Loucy (cell line): ENCODE results near the gene TPCN2.

Experiments
- H2AFZ ChIP-seq: fragments of 200-600 bp; sonication (generic); 2 replicates; pipeline ENCODE4 v1.6.0; 2016; ENCODE audit warnings: antibody characterized with exemption, mild to moderate bottlenecking, low read length, moderate library complexity
- H3F3A ChIP-seq: fragments of 200-600 bp; 2 replicates; pipeline ENCODE4 v1.6.0; 2016; ENCODE audit warnings: antibody characterized with exemption, low read depth, mild to moderate bottlenecking
- H3K27me3 ChIP-seq: fragments of 200-600 bp; sonication (generic); 2 replicates; pipeline ENCODE4 v1.6.1; 2014; ENCODE audit warnings: low read length, mild to moderate bottlenecking; ENCODE audit not compliant: insufficient read depth, poor library complexity, severe bottlenecking
- H3K36me3 ChIP-seq: fragments of 200-600 bp; sonication (generic); 2 replicates; pipeline ENCODE4 v1.6.1; 2016; ENCODE audit warnings: low read length; ENCODE audit not compliant: insufficient read depth
- H3K4me1 ChIP-seq: fragments of 200-600 bp; sonication (generic); 2 replicates; pipeline ENCODE4 v1.5.1; 2014; ENCODE audit warnings: low read length, mild to moderate bottlenecking; ENCODE audit not compliant: insufficient read depth, poor library complexity, severe bottlenecking
- H3K4me2 ChIP-seq: fragments of 200-600 bp; sonication (generic); 2 replicates; pipeline ENCODE4 v1.6.0; 2014; ENCODE audit warnings: antibody characterized with exemption, low read length, low read depth, mild to moderate bottlenecking; ENCODE audit not compliant: poor library complexity, severe bottlenecking
- H3K4me3 ChIP-seq: fragments of 200-600 bp; sonication (generic); 2 replicates; pipeline ENCODE4 v1.5.1; 2014; ENCODE audit warnings: low read length, mild to moderate bottlenecking, mixed read lengths; ENCODE audit not compliant: poor library complexity, severe bottlenecking
- H3K79me2 ChIP-seq: fragments of 200-600 bp; sonication (generic); 2 replicates; pipeline ENCODE4 v1.6.1; 2014; ENCODE audit warnings: low read length; ENCODE audit not compliant: insufficient read depth
- H3K9ac ChIP-seq: fragments of 200-600 bp; sonication (generic); 2 replicates; pipeline ENCODE4 v1.6.0; 2014; ENCODE audit warnings: mild to moderate bottlenecking, low read depth, low read length, moderate library complexity; ENCODE audit not compliant: poor library complexity, severe bottlenecking
- H3K9me2 ChIP-seq: fragments of 200-600 bp; sonication (generic); replicated peaks from 2 replicates; pipeline ENCODE4 v1.6.1; 2016; ENCODE audit warnings: low read depth, low read length, mixed read lengths
- H3K9me3 ChIP-seq: fragments of 200-600 bp; sonication (generic); 2 replicates; pipeline ENCODE4 v1.6.1; 2014; ENCODE audit warnings: mild to moderate bottlenecking, antibody characterized with exemption, low read length, low read depth; ENCODE audit not compliant: insufficient read depth
- H4K20me1 ChIP-seq: fragments of 200-600 bp; sonication (generic); 2 replicates; pipeline ENCODE4 v1.6.0; 2014; ENCODE audit warnings: antibody characterized with exemption, low read length, mild to moderate bottlenecking; ENCODE audit not compliant: insufficient read depth, poor library complexity, severe bottlenecking
- CTCF ChIP-seq: fragments of 200-600 bp; sonication (generic); conservative IDR thresholded peaks from 2 replicates; pipeline ENCODE4 v1.5.1; 2014; ENCODE audit warnings: mild to moderate bottlenecking, antibody characterized with exemption, low read length
- EZH2phosphoT487 ChIP-seq: fragments of 200-600 bp; IDR thresholded peaks from 2 replicates; pipeline ENCODE4 v1.6.1; 2018; ENCODE audit warnings: antibody characterized with exemption, mild to moderate bottlenecking, moderate library complexity, borderline replicate concordance

TPCN2 gene

DNA sequence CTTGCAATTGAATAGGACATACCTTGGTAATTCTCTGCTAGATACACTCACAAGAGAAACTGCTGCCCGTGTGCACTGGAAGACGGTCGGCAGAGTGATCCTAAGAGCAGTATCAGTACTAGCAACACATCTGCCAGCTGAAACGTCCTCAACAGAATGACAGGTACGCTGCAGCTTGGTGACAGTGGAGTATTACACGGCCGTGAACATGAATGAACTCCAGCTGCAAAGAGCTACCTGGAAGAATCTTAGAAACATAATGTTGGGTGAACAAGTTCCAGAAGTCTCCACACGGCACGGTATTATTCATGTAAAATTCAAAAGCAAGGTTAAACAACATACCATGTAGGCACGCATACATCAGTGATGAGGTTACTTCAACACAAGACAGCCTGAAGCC is 44.4 kb downstream of the TPCN2 start:
- H2AFZ ChIP-seq = no peak overlapping the region
- H3K36me3 ChIP-seq = peaks cover 12% of the 10 kb centered on the region; the same call in 1 of the 2 replicates
- H3K4me3 ChIP-seq = no peak overlapping the region
- H3K79me2 ChIP-seq = no peaks in the 10 kb centered on the region
- H3K9ac ChIP-seq = no peak overlapping the region
- H3K4me2 ChIP-seq = no peak overlapping the region
- no peak for TF ChIP-seq CTCF
- no peaks in the 10 kb centered on the region for H3K9me3 ChIP-seq
- no peaks in the 10 kb centered on the region for H3K9me2 ChIP-seq
- H3F3A ChIP-seq = no peaks in the 10 kb centered on the region
- no peaks in the 10 kb centered on the region for H4K20me1 ChIP-seq
- H3K4me1 ChIP-seq = no peaks in the 10 kb centered on the region
- H3K27me3 ChIP-seq = no peaks in the 10 kb centered on the region

GRCh38 chr11:69094111-69094914 is 45.6 kb downstream of the TPCN2 start:
- TF ChIP-seq EZH2phosphoT487 (no peak), CTCF (no peak)
- no peak overlapping the region for H3K4me2 ChIP-seq
- no peaks in the 10 kb centered on the region for H3K4me1 ChIP-seq
- no peaks in the 10 kb centered on the region for H3K27me3 ChIP-seq
- H3K36me3 ChIP-seq = peaks cover 8% of the 10 kb centered on the region; the same call in 1 of the 2 replicates
- H3K4me3 ChIP-seq = no peak overlapping the region
- H3K79me2 ChIP-seq = no peaks in the 10 kb centered on the region
- H3F3A ChIP-seq = no peaks in the 10 kb centered on the region
- H3K9me2 ChIP-seq = no peaks in the 10 kb centered on the region
- H3K9me3 ChIP-seq = no peaks in the 10 kb centered on the region
- no peak overlapping the region for H3K9ac ChIP-seq
- no peak overlapping the region for H2AFZ ChIP-seq
- no peaks in the 10 kb centered on the region for H4K20me1 ChIP-seq

DNA sequence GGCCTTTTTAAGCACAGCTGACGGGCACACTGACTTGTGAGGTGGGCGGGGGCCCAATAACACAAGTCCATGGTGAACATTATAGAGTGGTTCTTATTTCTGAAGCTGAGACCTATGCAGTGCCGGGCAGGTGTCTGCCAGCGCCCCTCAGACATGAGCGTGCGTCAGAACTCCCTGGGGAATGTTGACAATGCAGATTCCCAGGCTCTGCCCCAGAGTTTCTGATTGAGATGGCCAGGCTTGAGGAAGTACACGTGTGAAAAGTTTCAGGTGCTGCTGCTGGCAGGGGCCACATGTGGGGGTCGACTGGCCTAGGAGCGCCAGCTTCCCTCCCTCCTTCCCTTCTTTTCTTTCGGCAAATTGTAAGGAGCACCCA is 46.2 kb downstream of the TPCN2 start:
- Histone ChIP-seq H3K9me3 (no peaks in the 10 kb centered on the region), H4K20me1 (no peaks in the 10 kb centered on the region), H3F3A (no peaks in the 10 kb centered on the region), H3K4me1 (no peaks in the 10 kb centered on the region), H3K36me3 (peaks cover 8% of the 10 kb centered on the region; the same call in 1 of the 2 replicates), H3K27me3 (no peaks in the 10 kb centered on the region), H3K9ac (no peak overlapping the region), H3K4me2 (no peak overlapping the region), H2AFZ (no peak overlapping the region), H3K79me2 (no peaks in the 10 kb centered on the region), H3K4me3 (no peak overlapping the region), H3K9me2 (no peaks in the 10 kb centered on the region)
- TF ChIP-seq CTCF (no peak), EZH2phosphoT487 (no peak)
